Thyroid gland (tissue), 4 donors: ENCODE data around the gene POFUT2.

Experiments
- POLR2A ChIP-seq, 2 donors: fragments of 450-650 bp; IDR thresholded peaks; one replicate each; pipeline ENCODE4 v1.6.1; 2017; ENCODE audit warnings: antibody characterized with exemption in 2 of 2, mild to moderate bottlenecking in 2 of 2, moderate library complexity in 1 of 2
- TF ChIP-seq, protein P1 (sequence below), 6 experiments: fragments of 200-600 bp in 3 of 6; fragments of 450-650 bp in 3 of 6; sonication (generic) in 3 of 6; IDR thresholded peaks; one replicate each; pipeline ENCODE4 v1.5.1; 2016 to 2019; ENCODE audit warnings: antibody characterized with exemption in 6 of 6, mild to moderate bottlenecking in 2 of 6, inconsistent platforms in 1 of 6, moderate library complexity in 1 of 6

DNA sequence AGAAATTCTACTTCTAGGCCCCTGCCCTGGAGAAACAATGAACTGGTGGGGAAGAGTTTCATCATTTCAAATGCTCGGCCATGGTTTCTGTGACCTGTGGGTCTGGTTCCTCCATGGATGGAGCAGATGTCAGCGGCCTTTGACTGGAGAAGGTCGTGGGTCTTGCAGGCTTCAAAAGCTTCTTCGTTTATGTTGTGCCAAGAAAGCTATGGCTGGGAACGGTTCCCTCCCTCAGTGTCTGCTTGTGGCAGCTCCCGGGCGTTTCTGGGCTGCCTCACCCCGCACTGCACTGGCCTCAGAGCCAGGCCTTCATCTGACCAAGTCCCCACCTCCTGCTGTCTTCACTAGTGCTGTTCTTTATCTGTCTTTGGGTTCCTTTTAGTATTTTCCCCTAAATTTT is 46.4 kb upstream of the POFUT2 start:
- TF ChIP-seq, protein P1, sequence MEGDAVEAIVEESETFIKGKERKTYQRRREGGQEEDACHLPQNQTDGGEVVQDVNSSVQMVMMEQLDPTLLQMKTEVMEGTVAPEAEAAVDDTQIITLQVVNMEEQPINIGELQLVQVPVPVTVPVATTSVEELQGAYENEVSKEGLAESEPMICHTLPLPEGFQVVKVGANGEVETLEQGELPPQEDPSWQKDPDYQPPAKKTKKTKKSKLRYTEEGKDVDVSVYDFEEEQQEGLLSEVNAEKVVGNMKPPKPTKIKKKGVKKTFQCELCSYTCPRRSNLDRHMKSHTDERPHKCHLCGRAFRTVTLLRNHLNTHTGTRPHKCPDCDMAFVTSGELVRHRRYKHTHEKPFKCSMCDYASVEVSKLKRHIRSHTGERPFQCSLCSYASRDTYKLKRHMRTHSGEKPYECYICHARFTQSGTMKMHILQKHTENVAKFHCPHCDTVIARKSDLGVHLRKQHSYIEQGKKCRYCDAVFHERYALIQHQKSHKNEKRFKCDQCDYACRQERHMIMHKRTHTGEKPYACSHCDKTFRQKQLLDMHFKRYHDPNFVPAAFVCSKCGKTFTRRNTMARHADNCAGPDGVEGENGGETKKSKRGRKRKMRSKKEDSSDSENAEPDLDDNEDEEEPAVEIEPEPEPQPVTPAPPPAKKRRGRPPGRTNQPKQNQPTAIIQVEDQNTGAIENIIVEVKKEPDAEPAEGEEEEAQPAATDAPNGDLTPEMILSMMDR (IDR thresholded peaks at IDR 0.05) = no peak
- no peak for TF ChIP-seq POLR2A (IDR thresholded peaks at IDR 0.05)
